Uterus (tissue), 2 donors: Measurements from ENCODE around the gene PPP2R5B.

Experiments
- CTCF ChIP-seq, 4 experiments: fragments of 200-600 bp in 2 of 4; fragments of 450-650 bp in 2 of 4; sonication (generic) in 2 of 4; IDR thresholded peaks; one replicate each; pipeline ENCODE4 v1.5.1; 2016 to 2019; ENCODE audit warnings: antibody characterized with exemption in 4 of 4, mild to moderate bottlenecking in 2 of 4, moderate library complexity in 1 of 4
- POLR2A ChIP-seq, 2 donors: fragments of 450-650 bp; IDR thresholded peaks; one replicate each; pipeline ENCODE4 v1.6.1; 2016; ENCODE audit warnings: antibody characterized with exemption in 2 of 2, mild to moderate bottlenecking in 1 of 2, moderate library complexity in 1 of 2

GRCh38 chr11:64960719-64961118 is 36.2 kb downstream of the PPP2R5B start:
- TF ChIP-seq CTCF (IDR thresholded peaks at IDR 0.05): no peak
- TF ChIP-seq POLR2A (IDR thresholded peaks at IDR 0.05): no peak
